T-helper 2 cell treated with Interferon-gamma antibody and Interleukin-4, amounts not matched to agents 100 ng/mL and 5 ng/mL, for 36 hours (primary cell): Measurements from ENCODE around the gene MKRN1. TPM values are rescaled to one million over a fixed set of nuclear protein-coding genes. Genes with fewer than 3 reads are reported as not detected.
"Not testable (repeated sequence)": the region's sequence is repeated elsewhere in the genome, so short reads cannot be mapped to it uniquely, and the experiment has no call there.

ENCODE experiments used
- intact Hi-C: fragments of 100-400 bp; cut with micrococcal nuclease; formaldehyde crosslinking; loops from one replicate; pipeline ENCODE4 v1.15.1; 2023
- total RNA-seq: library from RNA; stranded (reverse); gene quantifications from 2 replicates; pipeline ENCODE4 v1.2.3, GENCODE V29; 2022

The MKRN1 gene
- total RNA-seq, 1 donor from 2014 or later = 67.7 TPM

DNA sequence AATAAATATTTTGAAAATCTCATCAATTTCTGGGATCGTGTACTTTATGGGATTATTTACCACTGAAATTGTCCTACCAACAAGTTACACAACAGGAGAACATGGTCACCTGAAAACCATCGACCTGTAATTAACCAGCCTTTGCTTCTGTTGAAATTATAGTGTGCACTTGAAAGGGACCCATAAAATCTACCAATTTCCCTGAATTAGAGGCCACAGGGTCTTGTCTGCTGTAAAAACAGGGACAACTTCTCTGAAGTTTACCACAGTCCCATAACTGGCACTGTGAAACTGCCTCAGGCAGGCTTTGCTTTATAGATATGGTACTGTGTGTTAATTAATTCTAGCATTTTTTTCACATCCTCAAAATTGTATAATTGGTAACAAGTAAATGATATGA is 37.8 kb downstream of the MKRN1 start:
- intact Hi-C loops = no loop called here

DNA sequence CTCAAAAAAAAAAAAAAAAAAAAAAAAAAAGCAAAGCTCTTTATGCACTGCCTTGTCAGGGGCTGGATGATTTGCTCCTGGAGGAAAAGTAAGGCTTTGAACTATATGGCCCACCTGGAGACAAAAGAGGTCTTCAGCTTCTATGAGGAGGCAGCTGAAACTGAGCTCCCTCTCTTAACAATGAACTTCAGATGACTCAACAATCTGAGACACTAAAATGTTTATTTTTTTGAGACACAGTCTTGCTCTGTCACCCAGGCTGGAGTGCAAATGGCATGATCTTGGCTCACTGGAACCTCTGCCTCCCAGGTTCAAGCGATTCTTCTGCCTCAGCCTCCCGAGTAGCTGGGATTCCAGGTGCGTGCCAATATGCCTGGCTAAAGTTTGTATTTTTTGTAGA is 38.7 kb downstream of the MKRN1 start:
- intact Hi-C loops = no loop called here

DNA sequence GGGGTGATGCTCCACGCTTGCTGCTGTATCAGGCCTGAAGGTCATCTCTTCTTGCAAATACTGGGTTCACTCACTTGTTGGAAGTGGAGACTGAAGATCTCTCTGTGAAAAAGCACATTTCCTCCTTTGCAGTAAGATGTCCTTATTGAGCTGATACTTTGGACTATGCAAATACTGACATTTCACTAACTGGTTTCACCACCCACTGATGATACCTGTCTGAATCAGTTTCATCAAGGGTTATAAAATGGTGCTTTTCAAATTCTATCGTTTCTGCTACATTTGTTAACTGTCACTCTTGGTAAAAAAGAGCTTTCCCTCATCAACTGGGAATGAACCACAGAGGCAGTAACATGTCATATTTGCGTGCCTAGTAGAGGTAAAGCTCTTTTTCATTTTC is 39.9 kb downstream of the MKRN1 start:
- intact Hi-C loops = no loop called here

DNA sequence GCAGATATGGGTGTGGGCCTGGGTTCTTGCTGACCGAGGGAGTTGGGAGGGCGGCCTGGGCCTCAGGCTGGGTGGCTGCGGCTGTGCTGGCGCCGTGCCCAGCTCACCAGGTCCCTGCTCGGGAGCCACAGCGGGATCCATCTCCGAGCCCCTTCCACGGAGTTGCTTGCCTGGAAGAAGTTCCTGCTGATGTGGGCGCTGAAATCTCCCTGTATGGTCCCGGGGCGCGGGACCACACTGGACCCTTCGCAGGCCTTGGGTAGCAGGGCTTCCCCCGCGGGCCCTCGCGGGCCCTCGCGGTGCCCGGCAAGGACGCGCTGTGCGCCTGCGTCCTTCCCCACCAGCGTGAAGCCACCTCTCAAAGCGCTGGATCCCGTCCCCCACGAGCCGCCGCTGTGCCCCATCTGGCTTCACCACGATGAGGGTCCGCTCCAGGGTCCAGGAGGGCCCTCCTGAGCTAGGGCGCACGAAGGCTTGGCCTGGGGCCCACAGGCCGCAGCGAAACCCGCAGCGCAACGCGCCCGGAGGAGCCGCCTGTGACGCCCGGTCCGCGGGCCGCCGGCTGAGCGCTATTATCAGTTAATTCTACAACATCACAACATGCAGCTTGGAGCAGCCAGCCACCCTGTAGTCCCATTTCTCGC is 43.9 kb downstream of the MKRN1 start:
- intact Hi-C loops = no loop called here

DNA sequence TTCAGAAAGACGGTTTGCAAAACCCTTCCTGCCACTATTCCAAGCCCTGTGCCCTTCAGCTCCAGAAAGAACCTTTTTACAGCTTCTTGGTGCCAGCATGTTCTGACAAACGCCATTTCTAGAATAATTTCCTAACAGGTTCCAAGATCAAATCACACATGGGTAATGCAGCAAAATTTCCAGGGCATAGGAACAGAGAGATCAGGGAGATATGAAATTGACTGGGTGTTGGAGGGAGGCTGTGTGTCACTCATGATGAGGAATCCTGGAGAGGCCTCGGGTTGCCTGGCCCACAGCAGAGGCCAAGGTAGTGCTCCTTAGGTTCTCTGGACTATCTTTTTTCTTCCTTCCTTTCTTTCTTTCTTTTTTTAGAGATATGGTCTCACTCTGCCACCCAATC is 45.9 kb downstream of the MKRN1 start:
- intact Hi-C loops = no loop called here

DNA sequence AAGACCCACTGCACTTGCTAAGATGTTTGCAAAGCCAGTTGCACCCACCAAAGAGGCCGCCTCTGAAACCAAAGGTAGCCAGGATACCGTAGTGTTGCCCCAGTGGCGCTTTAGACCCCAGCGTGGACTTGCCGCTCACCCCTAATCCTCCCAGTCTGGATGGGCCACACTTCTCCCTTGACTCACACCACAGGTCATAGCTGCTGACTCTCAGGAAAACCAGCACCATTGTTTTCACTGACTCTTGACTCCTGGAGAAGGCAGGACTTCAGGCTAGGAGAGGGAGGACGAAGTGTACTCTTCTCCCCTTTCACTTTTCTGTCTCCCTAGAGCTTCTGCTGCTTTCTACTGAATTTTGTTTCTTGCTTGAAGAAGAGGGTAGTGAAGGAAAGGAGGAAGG is 53.2 kb downstream of the MKRN1 start:
- intact Hi-C loops = no loop called here

DNA sequence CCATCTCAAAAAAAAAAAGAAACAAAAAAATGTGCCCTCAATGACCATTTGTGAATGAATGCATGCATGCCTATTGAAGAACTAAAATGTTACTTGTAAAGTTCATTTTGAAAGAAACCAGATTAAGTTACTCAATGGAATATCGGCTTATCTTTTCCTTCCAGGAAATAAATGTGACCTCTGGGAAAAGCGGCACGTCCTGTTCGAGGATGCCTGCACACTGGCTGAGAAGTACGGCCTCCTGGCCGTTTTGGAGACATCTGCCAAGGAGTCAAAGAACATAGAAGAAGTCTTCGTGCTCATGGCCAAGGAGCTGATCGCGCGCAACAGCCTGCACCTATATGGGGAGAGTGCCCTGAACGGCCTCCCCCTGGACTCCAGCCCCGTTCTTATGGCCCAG is 53.6 kb downstream of the MKRN1 start:
- intact Hi-C loops = no loop called here

DNA sequence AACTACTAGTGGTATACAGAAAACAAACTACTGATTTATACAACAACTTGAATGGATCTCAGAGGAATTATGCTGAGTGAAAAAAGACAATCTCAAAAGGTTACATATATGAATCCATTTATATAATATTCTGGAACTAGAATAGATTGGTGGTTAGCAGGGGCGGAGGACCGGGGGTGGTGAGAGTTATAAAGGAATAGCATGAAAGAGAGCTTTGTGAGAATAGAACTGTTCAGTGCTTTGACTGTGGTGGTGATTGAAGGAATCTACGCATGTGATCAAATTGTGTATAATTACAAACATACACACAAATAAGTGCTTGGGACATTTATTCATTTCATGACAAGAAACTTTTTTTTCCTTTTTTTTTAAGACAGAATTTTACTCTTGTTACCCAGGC is 55.8 kb downstream of the MKRN1 start:
- intact Hi-C loops = no loop called here

DNA sequence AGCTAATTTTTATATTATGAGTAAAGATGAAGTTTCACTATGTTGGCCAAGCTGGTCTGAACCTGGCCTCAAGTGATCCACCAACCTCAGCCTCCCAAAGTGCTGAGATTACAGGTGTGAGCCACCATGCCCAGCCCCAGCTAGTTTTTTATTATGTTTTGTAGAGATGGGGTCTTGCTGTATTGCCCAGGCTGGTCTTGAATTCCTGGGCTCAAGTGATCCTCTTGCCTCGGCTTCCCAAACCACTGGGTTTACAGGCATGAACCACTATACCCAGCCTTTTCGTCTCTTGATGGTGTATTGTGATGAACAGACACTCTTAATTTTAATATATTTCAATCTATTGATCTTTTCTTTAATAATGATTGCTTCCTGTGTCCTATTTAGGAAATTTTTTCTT is 57.8 kb downstream of the MKRN1 start:
- intact Hi-C loops = no loop called here

DNA sequence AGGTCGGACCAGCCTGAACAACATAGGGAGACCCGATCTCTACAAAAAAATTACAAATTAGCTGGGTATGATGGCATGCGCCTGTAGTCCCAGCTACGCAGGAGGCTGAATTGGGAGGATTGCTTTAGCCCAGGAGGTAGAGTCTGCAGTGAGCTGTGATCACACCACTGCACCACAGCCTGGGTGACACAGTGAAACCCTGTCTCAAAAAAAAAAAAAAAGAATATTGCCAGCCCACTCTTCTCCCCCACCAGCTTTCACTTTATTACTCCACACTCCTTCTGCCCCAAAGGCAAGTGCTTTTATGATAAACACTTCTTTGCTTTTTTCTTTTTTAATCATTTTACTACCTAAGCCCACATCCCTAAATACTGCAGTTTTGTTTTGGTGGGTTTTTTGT is 60.7 kb downstream of the MKRN1 start:
- intact Hi-C loops = no loop called here

DNA sequence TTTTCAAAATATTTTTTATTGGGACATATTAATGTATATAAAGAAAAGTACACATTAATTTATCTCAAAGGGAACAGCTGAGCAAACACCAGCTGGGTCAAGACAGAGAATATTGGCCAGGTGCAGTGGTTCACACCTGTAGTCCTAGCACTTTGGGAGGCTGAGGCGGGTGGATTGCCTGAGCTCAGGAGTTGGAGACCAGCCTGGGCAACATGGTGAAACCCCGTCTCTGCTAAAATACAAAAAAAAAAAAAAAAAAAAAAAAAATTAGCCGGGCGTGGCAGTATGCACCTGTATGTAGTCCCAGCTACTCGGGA is 61.2 kb downstream of the MKRN1 start:
- intact Hi-C loops = not testable (repeated sequence)

DNA sequence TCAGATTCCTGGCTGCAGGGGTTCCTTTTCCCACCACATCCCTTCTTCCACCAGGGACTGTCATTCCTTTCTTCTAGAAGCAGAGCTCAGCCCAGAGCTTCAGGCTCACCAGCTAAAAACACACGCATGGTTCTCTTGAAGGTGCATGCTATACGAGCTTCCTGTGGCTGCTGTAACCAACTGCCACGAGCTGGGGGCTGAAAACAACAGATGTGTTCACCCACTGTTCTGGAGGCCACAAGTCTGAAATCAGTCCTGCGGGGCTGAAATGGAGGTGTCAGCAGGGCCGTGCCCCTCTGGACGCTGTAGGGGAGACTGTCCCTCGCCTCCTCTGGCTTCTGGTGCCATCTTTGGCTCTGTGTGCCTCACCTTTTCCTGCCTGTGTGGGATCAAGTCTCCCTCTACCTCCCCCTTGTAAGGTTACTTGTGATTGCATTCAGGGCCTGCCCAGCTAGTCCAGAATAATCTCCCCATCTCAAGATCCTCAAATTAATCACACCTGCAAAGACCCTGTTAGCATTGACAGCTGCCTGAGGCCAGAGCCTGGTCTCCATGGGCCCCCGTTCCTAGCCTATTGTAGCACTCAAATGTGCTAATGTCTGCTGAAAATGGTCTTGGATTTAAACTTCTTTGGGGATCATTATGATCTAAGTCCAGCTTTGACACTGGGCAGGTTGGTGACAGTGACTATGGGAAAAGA is 61.7 kb downstream of the MKRN1 start:
- intact Hi-C loops = no loop called here

DNA sequence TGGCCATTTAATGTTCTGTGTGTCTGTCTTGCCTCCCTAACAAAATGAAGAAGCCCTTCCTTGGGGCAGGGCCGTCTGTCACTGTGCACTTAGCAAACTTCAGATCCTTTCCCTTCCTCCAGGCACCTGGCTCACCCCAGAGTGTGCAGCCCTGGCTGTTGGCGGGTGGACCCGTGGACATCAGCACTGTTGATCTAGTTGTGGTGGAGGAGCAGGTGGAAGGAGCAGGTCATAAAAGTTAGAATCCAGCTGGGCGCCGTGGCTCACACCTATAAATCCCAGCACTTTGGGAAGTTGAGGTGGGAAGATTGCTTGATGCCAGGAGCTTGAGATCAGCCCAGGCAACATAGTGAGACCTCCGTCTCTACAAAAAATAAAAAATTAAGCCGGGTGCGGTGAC is 62.7 kb downstream of the MKRN1 start:
- intact Hi-C loops = no loop called here

DNA sequence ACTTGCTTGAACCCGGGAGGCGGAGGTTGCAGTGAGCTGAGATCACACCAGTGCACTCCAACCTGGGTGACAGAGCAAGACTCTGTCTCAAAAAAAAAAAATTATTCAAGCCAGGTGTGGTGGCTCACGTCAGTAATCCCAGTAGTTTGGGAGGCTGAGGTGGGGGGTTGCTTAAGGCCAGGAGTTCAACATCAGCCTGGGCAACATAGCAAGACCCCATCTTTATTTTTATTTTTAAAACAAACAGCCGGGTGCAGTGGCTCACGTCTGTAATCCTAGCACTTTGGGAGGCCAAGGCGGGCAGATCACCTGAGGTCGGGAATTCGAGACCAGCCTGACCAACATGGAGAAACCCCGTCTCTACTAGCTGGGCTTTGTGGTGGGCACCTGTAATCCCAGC is 63.5 kb downstream of the MKRN1 start:
- intact Hi-C loops = not testable (repeated sequence)

DNA sequence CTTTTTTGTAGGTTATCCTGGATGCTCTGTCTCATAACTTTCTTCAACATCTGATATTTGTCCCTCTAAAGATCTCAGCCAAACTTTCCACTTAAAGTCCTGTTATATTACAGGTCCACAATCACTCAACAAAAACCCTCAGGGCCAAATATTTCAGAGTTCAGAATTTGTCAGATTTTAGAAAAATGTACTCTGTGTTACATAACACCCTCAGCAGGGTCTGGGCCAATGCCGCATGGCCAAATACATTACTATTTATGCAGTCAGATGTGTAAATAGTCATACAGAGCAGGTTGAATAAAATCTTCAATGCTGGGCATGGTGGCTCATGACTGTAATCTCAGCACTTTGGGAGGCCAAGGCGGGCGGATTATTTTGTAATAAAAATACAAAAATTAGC is 63.9 kb downstream of the MKRN1 start:
- intact Hi-C loops = no loop called here

DNA sequence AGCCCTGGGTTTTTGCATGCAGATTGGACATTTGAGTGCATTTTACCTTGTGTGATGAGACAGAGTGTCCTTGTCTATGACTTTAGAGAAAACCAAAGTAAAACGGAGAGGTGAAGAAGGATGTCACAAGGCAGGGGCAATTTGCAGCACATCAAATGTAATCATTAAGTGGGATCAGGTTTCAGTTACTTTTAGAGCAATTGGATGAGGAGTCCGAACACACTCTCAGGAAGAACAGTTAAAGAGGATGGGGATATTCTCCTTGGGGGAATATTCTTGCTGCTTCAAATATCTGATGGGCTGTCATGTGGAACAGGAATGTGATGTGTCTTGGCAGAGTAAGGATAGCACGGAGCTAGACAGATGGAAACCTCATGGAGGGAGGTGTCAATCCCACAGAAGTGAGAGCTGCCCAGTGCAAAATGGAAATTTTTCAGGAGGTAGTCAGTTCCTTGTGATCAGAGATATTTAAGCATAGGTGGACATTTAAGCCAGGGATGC is 74.7 kb downstream of the MKRN1 start:
- intact Hi-C loops = loop anchor here (5.0 to 10.0 kb wide), 4 partner anchors 47 to 610 kb away; partner anchors contain the start of genes MRPS33 and NDUFB2

DNA sequence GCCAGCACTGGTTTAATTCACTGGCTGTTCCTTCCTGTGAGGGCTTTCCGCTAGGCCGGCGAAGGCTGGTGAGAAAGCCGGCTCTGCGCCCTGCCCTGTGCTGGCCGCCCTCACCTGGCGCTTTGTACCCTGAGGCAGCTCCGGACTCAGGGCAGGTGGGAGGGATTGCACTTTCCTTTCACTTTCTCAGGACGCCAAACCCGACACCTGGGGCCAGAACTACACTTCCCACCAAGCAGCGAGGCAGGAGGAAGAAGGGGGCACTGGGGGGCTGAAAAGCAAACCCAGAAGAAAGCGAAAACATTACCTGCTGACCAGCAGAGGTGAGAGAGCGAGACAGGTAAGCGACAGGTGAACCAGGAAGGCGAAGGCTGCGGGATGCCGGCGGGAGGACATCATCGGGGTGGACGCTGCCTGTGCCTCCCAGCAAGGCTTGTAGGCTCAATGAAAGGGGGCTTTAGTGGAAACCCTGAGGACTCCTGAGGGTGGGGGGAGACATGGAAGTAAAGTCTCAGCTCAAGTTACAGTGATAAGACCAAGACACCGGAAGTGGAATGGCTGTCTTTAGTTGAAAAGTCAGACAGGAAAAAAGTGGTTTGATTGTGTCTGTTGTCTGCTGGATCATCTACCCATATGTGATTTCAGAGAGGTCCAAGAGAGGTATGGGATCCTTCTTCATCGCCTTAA is 75.3 kb downstream of the MKRN1 start, which contains the start of gene RAB19:
Gene RAB19, plus strand, starts transcription at position 181 of the 687 bp plus-strand sequence. CDS start 3,589 bp downstream, outside the sequence.
- intact Hi-C loops = loop anchor here (2.0 to 10.0 kb wide), 6 partner anchors 47 to 611 kb away; partner anchors contain the start of genes KDM7A, MKRN1, MRPS33 and NDUFB2

Other genes with a start within 250 kb of the MKRN1 start
- gene SLC37A3, start 81.0 kb downstream of the MKRN1 start, total RNA-seq = 49.8 and 51.7 TPM in 2 replicates
- 9.0 and 9.5 TPM in 2 replicates for gene RAB19, start 75.4 kb downstream of the MKRN1 start, total RNA-seq
- not detected in 2 replicates for gene DENND2A, start 161.3 kb upstream of the MKRN1 start, total RNA-seq
- 22.2 TPM in 2 replicates for gene ADCK2, start 193.4 kb upstream of the MKRN1 start, total RNA-seq
- gene NDUFB2, start 217.2 kb upstream of the MKRN1 start, total RNA-seq = 203 and 205 TPM in 2 replicates